HCT116 (cell line): ENCODE data around the gene TMTC1. TPM values are rescaled to one million over a fixed set of nuclear protein-coding genes. Genes with fewer than 3 reads are reported as not detected.

ENCODE experiments used
- ATAC-seq: fragments of 200-7000 bp; cut with Tn5 transposase; 2 replicates; pipeline ENCODE4 v1.9.1; 2020; ENCODE audit warnings: mild to moderate bottlenecking, moderate library complexity
- BruUV-seq: library from RNA; stranded (reverse); fragments of 400-500 nt; replicated peaks from 2 replicates; lab custom pipeline; 2021; lab: Mats Ljungman, UMichigan
- CTCF ChIA-PET: fragments of 300-600 bp; sonication (Branson Sonifier 250); formaldehyde crosslinking; loops from one replicate; lab custom pipeline; 2021; ENCODE audit warnings: antibody characterized with exemption; lab: Charles Lee
- POLR2A ChIA-PET: fragments of 300-600, 350-600 bp; sonication (Branson Sonifier 250); formaldehyde crosslinking; loops from one replicate; lab custom pipeline; 2021; ENCODE audit warnings: antibody characterized with exemption; lab: Charles Lee
- RAD21 ChIA-PET, 2 experiments: fragments of 300-600 bp; sonication (Branson Sonifier 250); formaldehyde crosslinking; loops; one replicate each; lab custom pipeline; 2023; ENCODE audit warnings: low total read pairs in 2 of 2; ENCODE audit not compliant: uncharacterized antibody in 2 of 2, unreplicated experiment in 2 of 2, low non-redundant PET in 1 of 2; lab: Charles Lee
- DNase-seq: peaks from one replicate; pipeline ENCODE4 v3.0.0-alpha.2; 2010; ENCODE audit warnings: low read depth, low spot score
- H2AFZ ChIP-seq: fragments of 200-600 bp; shearing (Covaris generic), sonication (generic); 2 replicates; pipeline ENCODE4 v1.6.1; 2017; ENCODE audit warnings: low read depth, mixed run types, mixed read lengths, antibody characterized with exemption, low read length; ENCODE audit not compliant: poor library complexity, severe bottlenecking
- H3K27ac ChIP-seq: 2 replicates; pipeline ENCODE4 v1.5.1; 2012; ENCODE audit warnings: low read depth, low read length
- H3K27me3 ChIP-seq: fragments of 200-600 bp; sonication (generic); 2 replicates; pipeline ENCODE4 v1.6.1; 2016; ENCODE audit warnings: mixed run types, low read length, mixed read lengths; ENCODE audit not compliant: insufficient read depth
- H3K36me3 ChIP-seq, 2 experiments: fragments of 200-500 bp in 1 of 2; fragments of 200-600 bp in 1 of 2; sonication (Bioruptor generic) in 1 of 2; sonication (generic) in 1 of 2; 2 replicates each; pipeline versions ENCODE4 v1.5.1 to v1.6.1; 2014 to 2016; ENCODE audit warnings: low read length in 2 of 2, inconsistent platforms in 1 of 2, mixed read lengths in 1 of 2, mixed run types in 1 of 2; ENCODE audit not compliant: insufficient read depth in 2 of 2, control insufficient read depth in 1 of 2
- H3K4me1 ChIP-seq, 2 experiments: fragments of 200-600 bp in 1 of 2; sonication (generic) in 1 of 2; 2 replicates each; pipeline versions ENCODE4 v1.5.1 to v1.6.1; 2012 to 2017; ENCODE audit warnings: low read length in 2 of 2, inconsistent platforms in 1 of 2, mild to moderate bottlenecking in 1 of 2, mixed read lengths in 1 of 2, mixed run types in 1 of 2, moderate library complexity in 1 of 2; ENCODE audit not compliant: insufficient read depth in 2 of 2, control insufficient read depth in 1 of 2
- H3K4me2 ChIP-seq: fragments of 200-600 bp; sonication (generic); 2 replicates; pipeline ENCODE4 v1.6.1; 2017; ENCODE audit warnings: mixed run types, low read length, mixed read lengths
- H3K4me3 ChIP-seq, 2 experiments: fragments of 200-600 bp in 1 of 2; sonication (generic) in 1 of 2; replicated peaks in 1 of 2; 2 replicates each; pipeline ENCODE4 v1.5.1; 2011 to 2016; ENCODE audit warnings: low read length in 2 of 2, control low read depth in 1 of 2, low read depth in 1 of 2, mild to moderate bottlenecking in 1 of 2, mixed read lengths in 1 of 2, mixed run types in 1 of 2
- H3K79me2 ChIP-seq: fragments of 200-600 bp; sonication (generic); 2 replicates; pipeline ENCODE4 v1.6.1; 2017; ENCODE audit warnings: mild to moderate bottlenecking, mixed run types, low read length, moderate library complexity, mixed read lengths; ENCODE audit not compliant: insufficient read depth
- H3K9ac ChIP-seq: fragments of 200-600 bp; sonication (generic); 2 replicates; pipeline ENCODE4 v1.6.1; 2016; ENCODE audit warnings: low read length, mixed read lengths
- H3K9me2 ChIP-seq: fragments of 200-600 bp; sonication (generic), shearing (Covaris generic); 2 replicates; pipeline ENCODE4 v1.6.1; 2017; ENCODE audit warnings: mixed run types, mild to moderate bottlenecking, moderate library complexity; ENCODE audit not compliant: insufficient read depth
- H3K9me3 ChIP-seq, 2 experiments: fragments of 200-500 bp in 1 of 2; fragments of 200-600 bp in 1 of 2; sonication (Bioruptor generic) in 1 of 2; sonication (generic) in 1 of 2; 2 replicates each; pipeline ENCODE4 v1.6.1; 2014 to 2017; ENCODE audit warnings: low read length in 2 of 2, mixed read lengths in 2 of 2, inconsistent platforms in 1 of 2, low read depth in 1 of 2, mild to moderate bottlenecking in 1 of 2, mixed run types in 1 of 2, moderate library complexity in 1 of 2; ENCODE audit not compliant: control insufficient read depth in 1 of 2, insufficient read depth in 1 of 2
- H4K20me1 ChIP-seq: fragments of 200-600 bp; sonication (generic), shearing (Covaris generic); 2 replicates; pipeline ENCODE4 v1.6.1; 2017; ENCODE audit warnings: mixed run types, mild to moderate bottlenecking, moderate library complexity; ENCODE audit not compliant: insufficient read depth
- EZH2phosphoT487 ChIP-seq: fragments of 200-600 bp; IDR thresholded peaks from 2 replicates; pipeline ENCODE4 v1.6.1; 2018; ENCODE audit warnings: antibody characterized with exemption, borderline replicate concordance
- MAX ChIP-seq: IDR thresholded peaks from 2 replicates; pipeline ENCODE4 v1.6.1; 2012
- POLR2A ChIP-seq: IDR thresholded peaks from 2 replicates; pipeline ENCODE4 v1.7.0; 2011; ENCODE audit warnings: borderline replicate concordance; ENCODE audit not compliant: insufficient read depth, insufficient read length; ENCODE audit errors: extremely low read depth
- POLR2AphosphoS5 ChIP-seq: IDR thresholded peaks from 2 replicates; pipeline ENCODE4 v1.6.1; 2011; ENCODE audit warnings: mild to moderate bottlenecking, low read depth, low read length, moderate library complexity
- ZBTB33 ChIP-seq: IDR thresholded peaks from 2 replicates; pipeline ENCODE4 v1.6.1; 2011; ENCODE audit warnings: mild to moderate bottlenecking, low read length, moderate library complexity; ENCODE audit not compliant: insufficient replicate concordance; ENCODE audit errors: extremely low read depth
- intact Hi-C: fragments of 100-400 bp; cut with micrococcal nuclease; formaldehyde crosslinking; loops from 2 replicates; pipeline ENCODE4 v1.10.0; 2022
- total RNA-seq: library from RNA; stranded (reverse); gene quantifications from one replicate; pipeline ENCODE4 v1.2.1, GENCODE V29; 2021; ENCODE audit not compliant: unreplicated experiment

The TMTC1 gene
- total RNA-seq, 1 experiment from 2014 or later: 2.0 TPM

- peaks cover 7 to 17% of the 10 kb centered on the region in 2 experiments; a peak in 3 of 4 replicates for H3K4me1 ChIP-seq
- H3K79me2 ChIP-seq: no peaks in the 10 kb centered on the region
- ATAC-seq (no peak), DNase-seq (no peak)
- no peaks in the 10 kb centered on the region for H3K9me3 ChIP-seq
- no peak overlapping the region for H3K9ac ChIP-seq
- ChIA-PET RAD21 (no interaction called here), POLR2A (no interaction called here), CTCF (no interaction called here)
- no peak overlapping the region for H3K4me3 ChIP-seq
- no peaks in the 10 kb centered on the region for H3K9me2 ChIP-seq
- H2AFZ ChIP-seq: no peak overlapping the region
- H3K36me3 ChIP-seq: no peaks in the 10 kb centered on the region
- no peaks in the 10 kb centered on the region for H3K27me3 ChIP-seq
- no peak overlapping the region for H3K27ac ChIP-seq
- BruUV-seq: no TSS peak
- intact Hi-C loops: no loop called here
- H3K4me2 ChIP-seq: no peak overlapping the region
- H4K20me1 ChIP-seq: no peaks in the 10 kb centered on the region
- TF ChIP-seq MAX (no peak), POLR2A (no peak), EZH2phosphoT487 (no peak), ZBTB33 (no peak), POLR2AphosphoS5 (no peak)
Measured at GRCh38 chr12:29644536-29645162, 139.1 kb downstream of the TMTC1 start.
